SU-DHL-6 (cell line): Measurements from ENCODE around the gene CCDC157.
A peak's percentile ranks its signal among the peaks of the same experiment; 100 is the strongest.

Experiments used
- H2AFZ ChIP-seq: fragments of 200-600 bp; sonication (generic); 2 replicates; pipeline ENCODE4 v1.6.1; 2014; ENCODE audit warnings: low read depth, mild to moderate bottlenecking, moderate library complexity, mixed read lengths, antibody characterized with exemption, low read length; ENCODE audit not compliant: severe bottlenecking
- H3F3A ChIP-seq: fragments of 200-600 bp; shearing (Covaris generic); 2 replicates; pipeline ENCODE4 v1.6.0; 2016; ENCODE audit warnings: antibody characterized with exemption, mild to moderate bottlenecking; ENCODE audit not compliant: insufficient read depth
- H3K27ac ChIP-seq: fragments of 200-600 bp; sonication (generic); 2 replicates; pipeline ENCODE4 v1.5.1; 2016; ENCODE audit warnings: low read depth, mild to moderate bottlenecking, low read length, moderate library complexity, mixed read lengths
- H3K27me3 ChIP-seq: fragments of 200-600 bp; sonication (generic), shearing (Covaris generic); 2 replicates; pipeline ENCODE4 v1.6.0; 2014; ENCODE audit warnings: mild to moderate bottlenecking, low read length
- H3K36me3 ChIP-seq: fragments of 200-600 bp; sonication (generic); 2 replicates; pipeline ENCODE4 v1.6.1; 2014; ENCODE audit warnings: mild to moderate bottlenecking, low read length, mixed read lengths
- H3K4me2 ChIP-seq: fragments of 300-600, 200-600 bp; shearing (Covaris generic), sonication (generic); 2 replicates; pipeline ENCODE4 v1.6.0; 2014; ENCODE audit warnings: low read length, low read depth, mild to moderate bottlenecking; ENCODE audit not compliant: poor library complexity, severe bottlenecking
- H3K4me3 ChIP-seq: fragments of 200-600 bp; sonication (generic); 2 replicates; pipeline ENCODE4 v1.5.1; 2014; ENCODE audit warnings: antibody characterized with exemption, low read length, mild to moderate bottlenecking, mixed read lengths; ENCODE audit not compliant: insufficient read depth, poor library complexity, severe bottlenecking
- H3K79me2 ChIP-seq: fragments of 200-600 bp; sonication (generic); 2 replicates; pipeline ENCODE4 v1.6.1; 2014; ENCODE audit warnings: mild to moderate bottlenecking, low read length, moderate library complexity; ENCODE audit not compliant: insufficient read depth
- H3K9ac ChIP-seq: fragments of 200-600 bp; sonication (generic); 2 replicates; pipeline ENCODE4 v1.7.0; 2014; ENCODE audit warnings: mild to moderate bottlenecking, low read length
- H3K9me2 ChIP-seq: fragments of 200-600 bp; sonication (generic); replicated peaks from 2 replicates; pipeline ENCODE4 v1.6.1; 2014; ENCODE audit warnings: low read length; ENCODE audit not compliant: insufficient read depth
- H3K9me3 ChIP-seq: fragments of 200-600 bp; sonication (generic); 2 replicates; pipeline ENCODE4 v1.6.1; 2014; ENCODE audit warnings: low read length, mixed read lengths; ENCODE audit not compliant: insufficient read depth
- H4K20me1 ChIP-seq: fragments of 200-600 bp; sonication (generic); 2 replicates; pipeline ENCODE4 v1.6.1; 2014; ENCODE audit warnings: low read depth, mild to moderate bottlenecking, antibody characterized with exemption, low read length, moderate library complexity, mixed read lengths
- CTCF ChIP-seq: fragments of 200-600 bp; sonication (generic); IDR thresholded peaks from one replicate; pipeline ENCODE4 v1.5.1; 2017; ENCODE audit warnings: antibody characterized with exemption, mild to moderate bottlenecking, low read length, moderate library complexity; ENCODE audit not compliant: insufficient read depth, poor library complexity, severe bottlenecking
- EZH2phosphoT487 ChIP-seq: fragments of 200-600 bp; sonication (generic), shearing (Covaris generic); conservative IDR thresholded peaks from 2 replicates; pipeline ENCODE4 v1.6.1; 2018; ENCODE audit warnings: mild to moderate bottlenecking, antibody characterized with exemption, low read length, moderate library complexity, mixed read lengths

Gene CCDC157

DNA sequence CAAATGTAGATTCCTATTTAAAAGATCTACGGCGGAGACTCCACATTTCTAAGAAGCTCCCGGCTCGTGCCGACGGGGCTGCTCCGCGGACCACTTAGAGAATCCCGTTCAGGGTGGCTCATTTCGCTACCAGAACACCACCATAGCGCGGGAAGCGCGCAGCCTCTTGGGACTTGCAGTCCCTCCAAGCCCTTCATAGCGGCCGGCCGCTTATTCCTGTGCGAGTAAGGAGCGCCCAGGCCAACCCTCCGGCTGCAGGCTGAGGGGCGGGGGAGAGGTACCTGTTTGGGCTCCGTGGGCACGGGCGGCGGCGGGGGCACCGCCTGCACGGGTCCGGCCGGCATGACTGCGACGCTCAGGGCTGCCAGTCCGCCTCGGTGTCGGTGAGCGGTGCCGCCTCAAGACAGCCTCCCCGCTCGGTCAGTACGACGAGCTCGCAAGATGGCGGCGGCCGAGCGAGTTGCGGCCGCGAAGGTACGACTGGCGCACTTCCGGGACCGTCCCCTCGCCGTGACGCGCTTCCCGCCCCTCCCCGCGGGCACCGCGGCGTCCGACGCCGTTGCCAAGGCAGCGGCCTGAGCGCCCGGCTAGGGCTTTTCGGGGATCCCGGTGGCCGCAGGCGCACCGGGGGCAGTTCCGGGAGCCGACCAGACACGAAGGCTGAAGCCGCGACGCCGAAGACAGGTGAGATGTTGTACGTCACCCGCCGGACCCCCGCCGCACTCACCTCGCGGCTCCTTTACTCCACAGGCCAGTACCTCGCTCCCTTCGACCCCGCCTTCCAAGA is at the start of gene CCDC157, which contains the start of gene SF3A1:
TSS of gene CCDC157 (plus strand) at position 559 of the 787 bp plus-strand sequence. CDS start 8,994 bp downstream, outside the sequence.
TSS of gene SF3A1 (minus strand) at position 446 of the 787 bp plus-strand sequence. CDS start at position 344, 102 bp downstream.
- H3K79me2 ChIP-seq: peaks cover 43% of the 10 kb centered on the region
- H3K9me3 ChIP-seq: no peaks in the 10 kb centered on the region
- peak within 1 kb of the TSS; percentile 85 for H2AFZ ChIP-seq
- no peak for TF ChIP-seq EZH2phosphoT487
- no peak for TF ChIP-seq CTCF
- H3K9ac ChIP-seq: peak within 1 kb of the TSS; percentile 90
- peaks cover 2% of the 10 kb centered on the region; the same call in 1 of the 2 replicates for H4K20me1 ChIP-seq
- peak within 1 kb of the TSS; percentile 95 for H3K4me3 ChIP-seq
- H3F3A ChIP-seq: no peaks in the 10 kb centered on the region
- peak within 1 kb of the TSS; percentile 63 for H3K27ac ChIP-seq
- H3K9me2 ChIP-seq: no peaks in the 10 kb centered on the region
- H3K27me3 ChIP-seq: no peaks in the 10 kb centered on the region
- peak within 1 kb of the TSS; percentile 79 for H3K4me2 ChIP-seq
- H3K36me3 ChIP-seq: no peaks in the 10 kb centered on the region

GRCh38 chr22:30307041-30307574 is 49.7 kb upstream of the CCDC157 start:
- Histone ChIP-seq H3K9ac (no peak overlapping the region), H3K79me2 (no peaks in the 10 kb centered on the region), H3K27ac (no peak overlapping the region)

GRCh38 chr22:30308093-30308492 is 48.7 kb upstream of the CCDC157 start:
- no peaks in the 10 kb centered on the region for H3K79me2 ChIP-seq
- no peak overlapping the region for H3K4me2 ChIP-seq

More at GRCh38 chr22:30307041-30307574, 49.7 kb upstream of the CCDC157 start:
- no peak for TF ChIP-seq EZH2phosphoT487
- TF ChIP-seq CTCF: no peak
- H2AFZ ChIP-seq: no peak overlapping the region
- no peaks in the 10 kb centered on the region for H3K9me3 ChIP-seq
- no peaks in the 10 kb centered on the region for H3K36me3 ChIP-seq
- no peaks in the 10 kb centered on the region for H4K20me1 ChIP-seq
- H3K27me3 ChIP-seq: no peaks in the 10 kb centered on the region
- H3K4me2 ChIP-seq: no peak overlapping the region
- no peak overlapping the region for H3K4me3 ChIP-seq
- no peaks in the 10 kb centered on the region for H3K9me2 ChIP-seq
- H3F3A ChIP-seq: no peaks in the 10 kb centered on the region

More at GRCh38 chr22:30308093-30308492, 48.7 kb upstream of the CCDC157 start:
- Histone ChIP-seq H3K36me3 (no peaks in the 10 kb centered on the region), H3K27me3 (no peaks in the 10 kb centered on the region), H3K4me3 (no peak overlapping the region), H3K9me2 (no peaks in the 10 kb centered on the region), H2AFZ (no peak overlapping the region), H4K20me1 (no peaks in the 10 kb centered on the region), H3F3A (no peaks in the 10 kb centered on the region), H3K9ac (no peak overlapping the region), H3K9me3 (no peaks in the 10 kb centered on the region), H3K27ac (no peak overlapping the region)
- no peak for TF ChIP-seq CTCF
- TF ChIP-seq EZH2phosphoT487: no peak
